ENCODE measurements around the gene SLC25A12. TPM values are rescaled to one million over a fixed set of nuclear protein-coding genes. Genes with fewer than 3 reads are reported as not detected.

The SLC25A12 gene
- total RNA-seq, 1 experiment from 2014 or later, result 17.7 TPM

DNA sequence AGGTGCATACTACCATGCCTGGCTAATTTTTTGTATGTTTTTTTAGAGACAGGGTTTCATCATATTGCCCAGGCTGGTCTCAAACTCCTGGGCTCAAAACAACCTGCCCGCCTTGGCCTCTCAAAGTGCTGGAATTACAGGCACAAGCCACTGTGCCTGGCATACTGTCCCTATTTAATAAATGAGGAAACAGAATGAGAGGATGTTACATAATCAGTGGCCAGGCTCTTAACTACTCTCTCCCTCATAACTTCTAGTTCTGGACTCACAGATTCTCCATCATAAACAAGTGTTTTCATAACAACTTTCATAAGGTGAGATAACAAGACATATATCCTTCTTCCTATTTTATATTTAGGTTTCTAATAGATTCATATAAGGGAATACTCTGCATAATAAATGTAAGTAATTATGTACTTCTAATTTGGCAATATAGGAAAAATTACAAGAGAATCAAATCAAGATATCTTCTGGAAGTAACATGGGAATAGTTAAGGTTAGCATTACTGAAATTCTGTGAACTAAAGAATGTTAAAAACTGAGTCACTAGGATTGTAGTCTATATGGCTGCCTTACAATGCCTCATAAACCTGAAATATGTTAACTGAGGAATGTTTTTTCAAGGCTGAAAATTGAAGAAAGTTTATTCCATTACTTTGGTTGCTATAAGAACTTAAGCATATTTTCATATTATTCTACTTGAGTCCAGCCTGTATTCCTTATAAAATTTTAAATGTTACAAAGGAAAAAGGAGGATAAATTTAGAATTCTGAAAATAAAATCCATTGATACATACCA is 71.3 kb downstream of the SLC25A12 start:
- TF ChIP-seq EZH2 (IDR thresholded peaks at IDR 0.05; ENCODE audit: borderline replicate concordance, low read depth, low read length, poor library complexity, severe bottlenecking), result no peak
- TF ChIP-seq, protein P1, sequence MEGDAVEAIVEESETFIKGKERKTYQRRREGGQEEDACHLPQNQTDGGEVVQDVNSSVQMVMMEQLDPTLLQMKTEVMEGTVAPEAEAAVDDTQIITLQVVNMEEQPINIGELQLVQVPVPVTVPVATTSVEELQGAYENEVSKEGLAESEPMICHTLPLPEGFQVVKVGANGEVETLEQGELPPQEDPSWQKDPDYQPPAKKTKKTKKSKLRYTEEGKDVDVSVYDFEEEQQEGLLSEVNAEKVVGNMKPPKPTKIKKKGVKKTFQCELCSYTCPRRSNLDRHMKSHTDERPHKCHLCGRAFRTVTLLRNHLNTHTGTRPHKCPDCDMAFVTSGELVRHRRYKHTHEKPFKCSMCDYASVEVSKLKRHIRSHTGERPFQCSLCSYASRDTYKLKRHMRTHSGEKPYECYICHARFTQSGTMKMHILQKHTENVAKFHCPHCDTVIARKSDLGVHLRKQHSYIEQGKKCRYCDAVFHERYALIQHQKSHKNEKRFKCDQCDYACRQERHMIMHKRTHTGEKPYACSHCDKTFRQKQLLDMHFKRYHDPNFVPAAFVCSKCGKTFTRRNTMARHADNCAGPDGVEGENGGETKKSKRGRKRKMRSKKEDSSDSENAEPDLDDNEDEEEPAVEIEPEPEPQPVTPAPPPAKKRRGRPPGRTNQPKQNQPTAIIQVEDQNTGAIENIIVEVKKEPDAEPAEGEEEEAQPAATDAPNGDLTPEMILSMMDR (conservative IDR thresholded peaks at IDR 0.05; ENCODE audit: low read depth, low read length), result no peak
- no TSS peak for BruUV-seq (replicated peaks)
- intact Hi-C loops (cut with micrococcal nuclease; ENCODE audit: unreplicated experiment), result no loop called here
- no peaks in the 10 kb centered on the region for H3K9me3 ChIP-seq (ENCODE audit: low read depth, low read length, poor library complexity, severe bottlenecking)
- ChIA-PET CTCF (no interaction called here), POLR2A (ENCODE audit: low non-redundant PET) (no interaction called here)
- no peak for DNase-seq (ENCODE audit: low spot score)
- no peaks in the 10 kb centered on the region for H3K4me1 ChIP-seq (ENCODE audit: insufficient read depth, low read length, poor library complexity, severe bottlenecking)
- H3K36me3 ChIP-seq (ENCODE audit: insufficient read depth, low read length, poor library complexity, severe bottlenecking), result no peaks in the 10 kb centered on the region
- H3K4me3 ChIP-seq (ENCODE audit: low read depth, low read length, poor library complexity, severe bottlenecking), result no peak overlapping the region
- H3K27ac ChIP-seq (ENCODE audit: low read depth, low read length, poor library complexity, severe bottlenecking), result no peak overlapping the region
- no peaks in the 10 kb centered on the region for H3K27me3 ChIP-seq (replicated peaks; ENCODE audit: insufficient read depth, low read depth, low read length, poor library complexity)

DNA sequence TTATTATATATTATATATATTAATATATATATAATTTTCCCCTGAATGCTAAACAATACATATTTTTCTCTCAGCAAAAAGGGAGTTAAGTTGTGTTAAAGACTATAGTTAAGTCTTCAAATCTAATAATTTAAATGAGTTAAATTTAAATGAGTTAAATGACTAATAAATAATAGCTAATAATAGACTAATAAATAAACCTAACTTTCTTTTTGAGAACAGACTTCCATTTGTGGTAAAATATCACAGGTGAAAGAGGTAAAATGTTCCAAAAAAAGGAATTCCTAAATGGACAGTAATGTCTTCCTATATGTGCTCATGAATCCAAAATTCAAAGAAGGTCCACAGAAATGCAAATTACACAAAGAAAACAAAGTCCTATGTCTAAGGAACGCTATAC is 74.6 kb downstream of the SLC25A12 start:
- H3K27ac ChIP-seq (ENCODE audit: low read depth, low read length, poor library complexity, severe bottlenecking), result no peak overlapping the region
- no peaks in the 10 kb centered on the region for H3K27me3 ChIP-seq (replicated peaks; ENCODE audit: insufficient read depth, low read depth, low read length, poor library complexity)
- no TSS peak for BruUV-seq (replicated peaks)
- no peak for DNase-seq (ENCODE audit: low spot score)
- TF ChIP-seq EZH2 (IDR thresholded peaks at IDR 0.05; ENCODE audit: borderline replicate concordance, low read depth, low read length, poor library complexity, severe bottlenecking), result no peak
- TF ChIP-seq, protein P1 (conservative IDR thresholded peaks at IDR 0.05; ENCODE audit: low read depth, low read length), result no peak
- H3K9me3 ChIP-seq (ENCODE audit: low read depth, low read length, poor library complexity, severe bottlenecking), result no peaks in the 10 kb centered on the region
- intact Hi-C loops (cut with micrococcal nuclease; ENCODE audit: unreplicated experiment), result loop anchor here (10.0 kb wide), 1 partner anchor 645 kb away; no protein-coding TSS in a partner anchor
- H3K36me3 ChIP-seq (ENCODE audit: insufficient read depth, low read length, poor library complexity, severe bottlenecking), result no peaks in the 10 kb centered on the region
- H3K4me3 ChIP-seq (ENCODE audit: low read depth, low read length, poor library complexity, severe bottlenecking), result no peak overlapping the region
- CTCF ChIA-PET, result interaction anchor here (0.9 kb wide), 2 partner anchors 289 to 720 kb away, joined by 3 read pairs; no protein-coding TSS in a partner anchor
- POLR2A ChIA-PET (ENCODE audit: low non-redundant PET), result no interaction called here
- no peaks in the 10 kb centered on the region for H3K4me1 ChIP-seq (ENCODE audit: insufficient read depth, low read length, poor library complexity, severe bottlenecking)

- Histone ChIP-seq H3K9me3 (ENCODE audit: low read depth, low read length, poor library complexity, severe bottlenecking) (no peaks in the 10 kb centered on the region), H3K27ac (ENCODE audit: low read depth, low read length, poor library complexity, severe bottlenecking) (no peak overlapping the region), H3K4me3 (ENCODE audit: low read depth, low read length, poor library complexity, severe bottlenecking) (no peak overlapping the region), H3K4me1 (ENCODE audit: insufficient read depth, low read length, poor library complexity, severe bottlenecking) (peaks cover 18% of the 10 kb centered on the region), H3K27me3 (replicated peaks; ENCODE audit: insufficient read depth, low read depth, low read length, poor library complexity) (no peaks in the 10 kb centered on the region), H3K36me3 (ENCODE audit: insufficient read depth, low read length, poor library complexity, severe bottlenecking) (no peaks in the 10 kb centered on the region)
- no TSS peak for BruUV-seq (replicated peaks)
- DNase-seq (ENCODE audit: low spot score), result no peak
- TF ChIP-seq, protein P1 (conservative IDR thresholded peaks at IDR 0.05; ENCODE audit: low read depth, low read length), result no peak
- no peak for TF ChIP-seq EZH2 (IDR thresholded peaks at IDR 0.05; ENCODE audit: borderline replicate concordance, low read depth, low read length, poor library complexity, severe bottlenecking)
- CTCF ChIA-PET, result no interaction called here
- POLR2A ChIA-PET (ENCODE audit: low non-redundant PET), result interaction anchor here (0.5 kb wide), 1 partner anchor 282 kb away, joined by 6 read pairs; no protein-coding TSS in a partner anchor
- intact Hi-C loops (cut with micrococcal nuclease; ENCODE audit: unreplicated experiment), result loop anchor here (10.0 kb wide), 1 partner anchor 650 kb away; no protein-coding TSS in a partner anchor
Observed at GRCh38 chr2:171814883-171815282, 79.2 kb downstream of the SLC25A12 start.
